Brain pericyte (primary cell): Measurements from ENCODE around the gene ZNF506.
"Not testable (repeated sequence)": the region's sequence is repeated elsewhere in the genome, so short reads cannot be mapped to it uniquely, and the experiment has no call there.

Experiments used
- DNase-seq: peaks from one replicate; pipeline ENCODE4 v3.0.0-alpha.2; 2012; ENCODE audit warnings: low read depth, low spot score

Gene ZNF506

GRCh38 chr19:19745496-19746285 is 75.9 kb downstream of the ZNF506 start:
- DNase-seq = no peak

GRCh38 chr19:19744641-19745040 is 76.9 kb downstream of the ZNF506 start:
- DNase-seq = no peak

- DNase-seq = not testable (repeated sequence)
These were observed 77.6 kb downstream of the ZNF506 start for GRCh38 chr19:19743921-19744320.

- no peak for DNase-seq
These were observed 78.4 kb downstream of the ZNF506 start for GRCh38 chr19:19743176-19743575.

- DNase-seq = no peak
These were observed 78.8 kb downstream of the ZNF506 start for GRCh38 chr19:19742773-19743172.
